HG03175 (cell line): ENCODE data around the gene RBM47.
"Not testable (repeated sequence)": the region's sequence is repeated elsewhere in the genome, so short reads cannot be mapped to it uniquely, and the experiment has no call there.

Source experiments
- ATAC-seq: cut with Tn5 transposase; IDR thresholded peaks from one replicate; pipeline ENCODE4 v1.9.1; 2021; ENCODE audit warnings: mild to moderate bottlenecking, moderate library complexity; ENCODE audit not compliant: unreplicated experiment

Gene RBM47

DNA sequence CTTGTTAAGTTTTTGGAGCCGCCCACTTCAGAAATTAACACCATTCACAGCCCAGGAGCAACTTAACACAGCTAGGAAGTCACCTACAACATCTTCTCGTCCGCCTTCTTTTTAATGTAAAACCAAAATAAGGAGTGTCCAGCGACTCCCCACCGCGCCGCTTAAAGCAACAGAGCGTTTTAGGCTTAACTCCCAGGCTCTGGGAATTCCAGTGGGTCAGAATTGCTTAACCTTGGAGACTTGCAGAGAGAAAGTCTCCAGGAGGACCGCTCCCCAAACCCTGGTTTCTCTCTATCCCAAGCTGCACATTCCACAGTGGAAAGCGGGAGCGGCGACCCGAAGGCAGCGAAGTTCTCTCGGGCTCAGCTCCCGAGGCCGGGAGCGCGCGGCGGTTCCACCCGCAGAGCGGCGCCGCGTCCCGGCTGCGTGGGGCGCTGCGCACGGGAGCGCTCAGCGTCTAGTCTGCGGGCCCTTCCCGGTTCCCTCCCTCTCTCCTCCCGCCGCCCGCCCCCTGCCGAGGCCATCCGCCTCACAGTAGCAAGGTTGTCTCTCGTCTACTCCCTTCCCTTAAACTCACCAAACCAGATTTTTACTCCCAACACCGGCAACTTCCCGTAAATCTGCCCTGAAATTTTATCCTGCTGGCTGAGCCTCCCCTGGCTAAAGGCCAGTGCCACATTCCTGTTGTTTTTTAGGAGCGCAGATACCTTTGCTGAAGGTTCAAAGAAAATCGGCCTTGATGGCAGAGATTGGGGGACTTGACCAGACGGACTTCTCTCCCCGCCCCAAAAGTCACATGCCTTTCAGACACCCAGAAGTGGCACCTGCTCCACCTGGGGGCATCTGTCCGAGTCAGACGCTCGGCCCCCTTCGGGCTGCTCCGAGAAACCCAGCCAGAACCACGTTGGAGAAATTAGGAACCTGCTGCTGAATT, at the start of gene RBM47:
Gene RBM47, minus strand, starts transcription at position 464 of the 934 bp plus-strand sequence. CDS start 190,971 bp downstream, outside the sequence.
- ATAC-seq, result peak; percentile 56

DNA sequence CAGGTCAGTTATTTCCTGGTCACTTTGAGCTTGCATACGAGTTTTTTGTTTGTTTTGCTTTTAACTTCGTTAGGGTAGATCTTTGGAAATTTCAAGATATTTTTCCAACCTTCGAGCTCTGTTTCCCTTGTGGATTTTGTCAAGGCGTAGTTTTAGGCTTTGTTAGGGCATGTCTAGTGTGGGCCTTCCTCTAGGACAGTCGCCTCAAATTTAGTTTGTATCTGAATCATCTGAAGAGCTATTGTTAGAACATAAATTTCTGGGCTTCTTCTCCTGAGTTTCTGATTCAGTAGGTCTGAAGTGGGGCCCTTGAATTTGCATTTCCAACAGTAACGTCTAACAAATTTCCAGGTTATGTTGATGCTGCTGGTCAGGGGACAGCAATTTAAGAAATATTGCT, 48.8 kb upstream of the RBM47 start:
- ATAC-seq, result no peak

DNA sequence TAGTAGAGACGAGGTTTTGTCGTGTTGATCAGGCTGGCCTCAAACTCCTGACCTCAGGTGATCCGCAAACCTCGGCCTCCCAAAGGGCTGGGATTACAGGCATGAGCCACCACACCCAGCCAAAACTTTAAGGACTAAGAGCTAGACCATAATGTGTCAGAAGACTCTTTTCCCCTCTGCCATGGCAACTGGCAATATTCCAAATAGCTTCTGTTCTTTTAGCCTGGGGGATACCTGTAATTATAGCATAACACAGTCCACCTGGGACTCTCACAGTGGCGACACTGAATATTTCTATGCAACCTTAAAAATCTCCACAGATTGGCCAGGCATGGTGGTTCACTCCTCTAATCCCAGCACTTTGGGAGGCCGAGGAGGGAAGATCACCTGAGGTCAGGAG, 45.5 kb upstream of the RBM47 start:
- no peak for ATAC-seq

DNA sequence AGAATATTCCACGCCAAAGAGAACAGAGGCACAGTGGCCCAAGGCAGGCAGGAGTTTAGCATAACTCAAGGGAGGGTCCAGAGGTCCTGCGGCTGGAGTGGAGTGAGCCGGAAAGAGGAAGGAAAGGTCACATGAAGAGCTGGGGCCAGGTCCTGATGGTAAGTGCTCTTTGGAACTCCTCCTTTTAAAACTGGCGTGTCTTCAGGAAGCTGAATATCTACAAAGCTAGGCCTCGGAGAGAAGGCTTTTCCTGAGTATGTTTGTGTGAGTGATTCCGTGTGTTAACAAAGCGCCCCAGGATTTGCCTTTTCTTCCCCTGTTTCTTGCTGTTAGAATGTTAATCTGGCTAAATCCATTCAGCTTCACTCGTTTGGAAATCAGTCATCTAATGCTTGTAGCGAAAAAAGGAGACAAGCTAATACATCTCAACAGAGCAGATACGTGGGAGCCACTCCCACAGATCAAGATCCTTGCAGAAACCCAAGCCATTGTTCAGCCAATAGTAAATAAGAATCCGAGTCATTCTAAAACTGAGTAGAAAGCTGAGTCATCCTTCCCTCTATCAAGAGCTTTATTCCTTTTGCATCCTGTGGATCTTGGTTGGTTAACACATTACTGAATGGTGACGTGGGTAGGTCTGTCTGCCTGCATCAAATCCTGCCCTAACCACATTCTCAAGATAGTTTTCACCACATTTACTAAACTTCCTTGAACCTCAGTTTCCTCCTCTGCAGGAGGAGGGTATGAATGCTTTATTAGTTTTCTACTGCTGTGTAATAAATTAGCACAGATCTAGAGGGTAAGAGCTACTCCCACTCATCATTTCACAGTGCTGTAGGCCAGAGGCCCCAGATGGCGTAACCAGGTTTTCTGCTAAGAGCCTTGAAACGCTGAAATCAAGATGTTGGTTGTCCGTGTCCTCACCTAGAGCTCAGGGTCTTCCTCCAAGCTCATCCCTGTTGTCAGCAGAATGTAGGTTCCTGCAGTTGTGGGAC, 43.2 kb upstream of the RBM47 start:
- ATAC-seq, result peak; percentile 76

DNA sequence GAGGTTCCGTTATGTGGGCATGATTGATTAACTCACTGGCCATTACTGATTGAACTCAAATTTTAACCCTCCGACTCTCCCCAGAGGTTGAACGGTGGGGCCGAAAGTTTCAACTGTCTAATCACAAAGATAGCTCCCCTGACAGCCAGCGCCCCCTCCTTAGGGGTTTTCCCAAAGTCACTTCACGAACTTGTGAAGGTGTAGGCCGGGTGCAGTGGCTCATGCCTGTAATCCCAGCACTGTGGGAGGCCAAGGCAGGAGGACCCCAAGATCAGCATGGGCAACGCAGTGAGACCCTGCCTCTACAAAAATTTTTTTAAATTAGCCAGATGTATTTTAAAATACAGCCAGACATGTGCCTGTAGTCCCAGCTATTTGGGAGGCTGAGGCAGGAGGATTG, 39.8 kb upstream of the RBM47 start:
- no peak for ATAC-seq

DNA sequence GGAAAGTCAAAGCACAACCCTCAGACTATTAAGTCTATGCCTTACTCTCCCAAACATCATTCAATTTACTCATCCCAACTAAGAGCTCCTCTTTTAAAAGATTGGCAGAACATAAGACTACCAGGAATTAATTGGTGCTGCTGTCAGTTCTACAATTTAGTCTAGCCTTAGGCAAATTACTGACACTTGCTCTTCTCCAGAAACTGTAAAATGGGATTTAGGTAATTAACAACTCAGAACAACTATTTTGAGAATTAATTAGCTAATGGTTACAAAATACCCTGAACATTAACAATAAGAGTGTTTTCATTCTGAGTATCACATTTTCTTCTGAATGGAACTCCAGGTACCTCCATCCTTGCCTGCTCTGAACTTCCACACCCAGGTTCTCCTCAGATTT, 36.2 kb upstream of the RBM47 start:
- no peak for ATAC-seq

DNA sequence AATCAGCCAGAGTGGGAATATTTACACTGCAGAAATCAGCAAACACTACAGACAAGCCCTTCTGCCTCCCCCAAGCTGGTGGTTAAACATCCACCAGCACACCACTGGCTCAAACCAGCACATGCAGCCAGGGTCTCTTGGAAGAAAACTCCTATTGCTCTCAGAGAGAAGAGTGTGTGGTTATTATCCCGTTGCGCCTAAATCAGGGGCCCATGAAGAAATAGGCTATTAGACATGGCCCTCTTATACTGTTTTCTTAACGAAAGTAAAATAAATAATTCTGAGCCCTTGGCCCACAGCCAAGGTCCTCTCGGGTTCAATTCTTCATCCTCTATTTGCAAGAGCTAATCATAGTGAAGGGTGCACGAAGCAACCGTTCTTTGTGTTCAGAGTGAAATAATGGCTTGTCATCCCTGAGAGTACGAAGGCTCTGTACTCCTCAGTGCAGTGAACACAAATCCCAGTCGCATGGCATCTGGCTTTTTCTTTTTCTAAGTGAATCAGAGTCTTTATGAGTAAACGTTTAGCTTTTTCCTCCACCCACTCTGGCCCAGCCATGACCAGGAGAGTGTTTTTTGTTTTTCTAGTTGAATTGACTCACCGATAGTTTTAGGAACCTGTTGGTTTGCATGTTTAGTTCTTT, 33.4 kb upstream of the RBM47 start:
- peak; percentile 73 for ATAC-seq

DNA sequence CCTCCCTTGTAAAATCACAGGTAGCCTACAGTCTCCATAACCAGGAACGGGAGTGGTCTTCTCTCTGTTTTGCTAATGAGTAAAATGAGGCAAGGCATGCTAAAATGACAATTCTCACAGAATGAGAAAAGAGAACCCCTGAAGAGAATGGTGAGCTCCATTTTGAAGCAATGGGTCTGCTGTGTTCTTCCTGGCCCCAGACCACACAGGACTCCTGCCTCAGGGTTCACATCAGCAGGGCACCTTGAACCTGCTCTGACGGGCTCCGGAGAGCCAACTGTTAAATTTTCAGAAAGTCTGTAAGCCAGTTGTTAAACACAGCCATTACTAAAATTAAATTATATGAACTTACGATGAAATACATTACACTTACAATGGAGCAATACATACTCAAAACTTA, 32.1 kb upstream of the RBM47 start:
- no peak for ATAC-seq

DNA sequence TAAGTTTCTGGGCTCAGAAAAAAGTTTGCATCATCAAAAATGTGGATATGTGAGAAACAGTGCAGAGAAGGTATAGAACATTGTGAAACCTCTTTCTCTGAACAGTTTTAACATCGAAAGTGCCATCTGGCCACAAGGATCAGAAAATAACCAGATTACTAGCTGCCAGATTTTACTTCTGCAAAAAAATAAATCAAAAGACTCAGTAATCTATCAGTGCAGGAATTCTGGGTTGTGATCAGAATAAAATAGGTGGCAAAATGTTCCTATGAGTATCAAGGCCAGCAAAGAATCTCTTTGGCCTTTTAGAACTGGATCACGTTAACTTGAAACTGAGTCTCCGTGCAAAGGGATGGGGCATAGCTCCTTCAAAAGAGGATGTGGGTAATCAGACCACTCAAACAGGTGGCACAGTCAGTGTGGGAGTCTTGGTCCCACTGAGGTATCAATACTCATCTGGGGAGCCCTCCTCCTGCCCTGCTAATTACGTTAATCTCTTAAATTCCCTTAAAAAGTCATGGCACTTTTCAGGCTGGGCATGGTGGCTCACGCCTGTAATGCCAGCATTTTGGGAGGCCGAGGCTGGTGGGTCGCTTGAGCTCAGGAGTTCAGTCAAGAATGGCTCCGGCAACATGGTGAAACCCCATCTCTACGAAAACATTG, 26.7 kb upstream of the RBM47 start:
- peak; percentile 96 for ATAC-seq

DNA sequence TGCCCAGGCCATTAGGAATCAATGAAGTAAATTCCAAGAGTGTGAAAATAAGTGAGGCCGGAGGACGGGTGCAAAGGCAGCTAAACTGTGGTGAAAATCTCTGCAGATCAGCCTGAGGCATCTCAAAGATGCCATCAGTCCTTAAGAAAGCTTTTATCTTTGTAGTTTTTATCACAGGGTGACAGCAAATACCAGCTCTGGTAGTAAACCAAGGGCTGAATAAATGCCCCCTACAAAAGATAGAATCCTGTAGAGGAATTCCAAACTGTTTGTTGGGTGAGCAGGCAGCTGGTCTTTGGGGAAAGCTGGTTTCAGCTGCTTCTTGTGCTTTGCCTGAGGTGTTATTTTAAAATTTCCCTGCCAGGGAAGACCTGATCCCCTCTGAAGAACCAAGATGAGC, 21.6 kb upstream of the RBM47 start:
- ATAC-seq, result no peak

DNA sequence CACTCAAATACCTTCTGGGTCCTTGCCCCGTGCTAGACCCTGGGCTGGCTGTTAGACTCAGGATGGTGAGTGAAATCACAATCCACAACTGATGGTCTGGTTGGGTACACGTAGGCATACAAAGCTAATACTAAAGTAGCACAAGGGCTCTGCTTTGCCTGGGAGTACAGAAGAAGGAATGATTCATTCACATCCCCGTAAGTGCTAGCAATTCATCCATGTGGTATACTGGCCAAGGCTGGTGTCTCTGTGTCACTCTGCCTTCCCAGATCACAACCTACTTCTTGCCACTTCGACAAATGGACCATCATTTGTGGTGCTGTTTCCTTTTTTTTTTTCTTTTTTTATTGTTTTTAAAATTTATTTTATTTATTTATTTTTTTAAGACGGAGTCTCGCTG, 19.7 kb upstream of the RBM47 start:
- ATAC-seq, result no peak

DNA sequence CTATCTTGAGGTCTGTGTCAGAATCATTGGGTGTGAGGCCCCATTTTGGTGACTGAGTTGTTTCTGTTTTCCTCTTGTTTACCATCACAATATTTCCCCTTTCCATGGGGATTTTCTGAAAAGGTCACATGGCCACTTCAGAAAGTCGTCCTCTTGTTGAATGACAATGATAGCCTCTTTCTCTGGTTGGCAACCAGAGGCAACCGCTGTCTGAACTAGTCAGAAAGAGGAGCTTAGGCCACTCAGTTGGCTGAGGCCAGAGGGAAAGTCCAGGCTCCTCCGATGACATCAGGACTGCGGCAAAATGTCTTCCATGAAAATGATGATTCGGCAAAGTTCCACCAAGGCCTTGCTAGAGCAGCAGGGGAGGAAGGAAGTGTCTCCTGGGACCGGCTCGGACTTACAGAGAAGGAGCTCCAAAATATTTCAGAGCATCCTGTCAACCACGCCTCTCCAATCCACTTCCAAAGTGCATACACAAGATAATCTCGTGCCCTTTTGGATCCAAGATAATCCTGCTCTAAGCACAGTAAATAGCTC, 19.1 kb upstream of the RBM47 start:
- no peak for ATAC-seq

DNA sequence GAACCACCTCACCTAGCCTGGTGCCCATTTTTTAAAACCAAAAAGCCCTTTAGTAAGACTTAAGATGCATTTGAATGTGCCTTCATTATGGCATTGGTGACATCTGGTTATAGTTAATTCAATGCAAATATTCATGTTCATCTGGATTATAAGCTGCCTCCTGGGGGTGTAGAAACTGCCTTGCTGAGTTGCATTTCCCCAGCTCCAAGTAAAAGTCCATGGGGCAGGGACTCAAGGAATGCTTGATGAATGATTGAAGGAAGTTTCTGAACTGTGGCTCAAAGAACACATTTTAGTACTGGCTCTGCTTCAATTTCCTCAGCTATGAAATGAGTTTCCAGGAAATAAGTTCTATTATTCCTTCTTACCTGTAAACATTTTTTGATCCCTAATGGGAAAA, 18.5 kb upstream of the RBM47 start:
- no peak for ATAC-seq

DNA sequence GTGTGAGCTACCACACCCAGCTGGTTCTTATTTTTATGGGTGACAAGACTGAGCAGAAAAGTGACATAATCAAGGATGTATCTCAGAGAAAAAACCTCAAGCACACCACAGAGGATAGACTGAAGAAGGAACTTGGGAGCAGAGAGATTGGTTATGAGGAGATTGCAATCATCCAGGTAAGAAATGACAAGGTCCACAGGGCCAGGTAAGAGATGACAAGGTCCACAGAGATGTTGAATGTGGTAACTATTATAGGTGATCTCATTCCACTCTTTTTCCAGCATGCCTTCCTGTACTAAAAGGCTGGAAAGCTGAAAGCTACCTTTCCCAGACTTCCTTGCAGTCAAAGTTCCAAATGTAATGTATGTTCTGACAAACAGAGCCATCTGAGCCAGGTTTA, 15.9 kb upstream of the RBM47 start:
- ATAC-seq, result no peak

DNA sequence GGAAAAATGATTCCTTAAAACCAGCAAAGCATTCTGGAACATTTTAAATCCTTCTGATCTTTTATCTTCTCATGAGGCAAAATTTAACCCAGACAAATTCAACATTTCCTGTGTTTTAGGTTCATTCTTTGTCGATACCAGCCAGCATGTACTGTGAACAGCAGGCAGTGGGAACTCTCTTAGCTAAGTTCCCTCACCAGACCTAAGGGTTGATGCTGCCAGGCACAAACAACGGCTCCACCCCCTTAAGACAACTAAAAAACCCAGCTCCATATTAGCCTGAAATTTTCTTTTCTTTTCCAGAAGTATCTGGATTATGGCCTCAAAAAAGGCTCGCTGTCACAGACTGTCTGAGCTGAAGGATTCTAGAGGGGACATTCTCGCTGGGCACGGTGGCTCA, 2.4 kb upstream of the RBM47 start:
- ATAC-seq, result no peak

DNA sequence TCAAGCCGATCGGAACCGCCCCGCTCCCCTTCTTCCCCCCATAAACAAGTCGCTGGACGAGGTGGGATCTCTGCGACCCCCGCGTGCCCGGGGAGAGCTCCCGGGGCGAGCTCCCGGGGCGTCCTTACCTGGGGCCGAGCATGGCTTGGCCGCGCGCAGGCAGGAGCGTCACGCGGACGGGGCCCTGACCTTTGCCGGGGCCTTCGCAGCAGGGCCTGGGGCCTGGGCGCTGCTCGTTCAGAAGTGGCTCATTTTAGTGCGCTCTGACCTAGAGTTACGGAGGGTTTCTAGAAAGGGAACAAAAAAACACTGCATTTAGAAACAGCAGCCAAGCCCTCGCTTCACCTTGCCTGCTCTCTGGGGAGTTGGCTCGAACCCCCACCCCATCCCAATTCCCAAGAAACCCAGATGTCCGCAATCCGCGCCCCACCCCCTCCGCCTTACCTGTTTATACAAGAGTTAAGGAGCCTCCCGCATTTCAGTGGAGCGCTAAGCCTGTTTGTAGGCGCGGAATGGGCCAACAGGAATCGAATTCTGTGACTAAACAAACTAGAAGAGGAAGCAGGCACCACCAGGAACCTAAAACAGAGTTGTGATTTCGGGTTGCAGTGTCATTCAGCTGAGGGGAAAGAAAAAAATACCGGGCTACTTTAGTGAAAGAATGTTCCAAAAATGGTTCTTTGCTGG, 814 bp upstream of the RBM47 start:
- ATAC-seq, result peak; percentile 63

DNA sequence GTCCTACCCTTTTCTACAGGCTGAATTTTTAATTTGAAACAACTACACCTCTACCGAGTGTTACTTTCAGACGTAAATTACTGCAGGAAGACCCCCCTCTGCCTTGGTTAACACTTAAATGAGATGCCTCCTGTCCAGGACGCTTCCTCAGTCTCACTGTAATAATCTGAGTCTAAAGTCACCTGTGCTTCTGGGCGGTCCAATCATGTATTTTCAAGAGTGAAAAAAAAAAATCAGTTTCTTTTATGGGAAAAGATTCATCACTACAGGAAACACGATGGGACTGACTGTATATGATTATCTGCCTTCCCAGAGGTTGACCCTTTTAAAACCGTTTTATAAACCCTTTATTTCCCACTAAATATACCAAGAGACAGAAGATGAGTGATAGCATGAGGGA, 776 bp downstream of the RBM47 start:
- ATAC-seq, result no peak

DNA sequence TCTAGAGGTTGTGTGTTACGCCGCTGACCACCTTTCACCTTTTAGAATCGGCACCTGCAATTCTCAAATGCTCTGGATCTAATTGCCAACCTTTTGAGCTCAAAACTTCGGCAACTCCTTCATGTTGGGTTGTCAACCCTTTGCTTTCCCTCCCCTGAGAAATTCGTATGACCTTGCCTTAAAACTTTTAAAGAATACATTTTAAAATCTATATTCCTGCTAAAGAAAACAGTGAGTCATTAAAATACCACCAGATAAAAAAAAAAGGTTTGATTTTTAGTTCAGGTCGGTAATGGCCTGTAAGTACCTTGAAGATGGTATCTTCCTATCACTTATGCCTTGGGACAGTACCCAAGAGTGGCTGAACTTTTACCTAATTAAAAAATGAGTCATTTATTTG, 1.3 kb downstream of the RBM47 start:
- not testable (repeated sequence) for ATAC-seq

DNA sequence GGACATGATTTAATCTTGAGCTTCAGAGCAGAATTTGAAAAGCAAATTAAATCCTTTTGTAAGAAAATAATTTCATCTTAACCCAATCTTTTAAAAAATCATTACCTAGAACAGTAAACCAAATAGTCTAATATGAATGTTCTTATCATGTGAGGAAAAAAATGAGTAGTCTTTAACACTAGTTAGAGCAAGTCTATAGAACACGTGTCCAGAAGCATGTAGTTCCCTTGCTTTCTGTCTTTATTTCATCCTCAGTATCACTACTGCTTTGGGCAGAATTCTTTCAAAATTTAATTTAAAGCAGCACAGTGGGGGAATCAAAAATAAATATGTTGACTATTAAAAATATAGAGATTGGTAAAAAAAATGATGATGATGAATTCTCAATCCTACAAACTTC, 2.1 kb downstream of the RBM47 start:
- no peak for ATAC-seq
